ENCODE measurements around the gene ABCB8. TPM values are rescaled to one million over a fixed set of nuclear protein-coding genes. Genes with fewer than 3 reads are reported as not detected.

The ABCB8 gene
- total and polyA plus RNA-seq, 9 of the 15 experiments (the other 6 are each of a cell fraction or from before 2014, with no cell fraction given) = 7.6 to 106 (median 36.3) TPM

GRCh38 chr7:151009327-151010036 is 18.8 kb upstream of the ABCB8 start (continued):
- TF ChIP-seq MCM3 (IDR thresholded peaks at IDR 0.05) (no peak), CHD7 (IDR thresholded peaks at IDR 0.05; ENCODE audit: low read depth, low read length) (no peak), C11orf30 (IDR thresholded peaks at IDR 0.05; ENCODE audit: low read depth) (no peak), CBFA2T2 (conservative IDR thresholded peaks at IDR 0.05) (no peak), MBD1 (CRISPR knock-in tag; IDR thresholded peaks at IDR 0.05) (no peak), POLR3G (IDR thresholded peaks at IDR 0.05; ENCODE audit: extremely low read depth, insufficient read length, insufficient replicate concordance) (no peak), ESRRA (IDR thresholded peaks at IDR 0.05; ENCODE audit: borderline replicate concordance, low read depth) (no peak), THAP12 (CRISPR knock-in tag; IDR thresholded peaks at IDR 0.05) (no peak), TCFL5 (CRISPR knock-in tag; conservative IDR thresholded peaks at IDR 0.05) (no peak), TRIM28 (IDR thresholded peaks at IDR 0.05) (no peak), IRF9 (tag; IDR thresholded peaks at IDR 0.05) (no peak)

All from K562 (cell line).